Endodermal cell (in vitro differentiated cells): ENCODE results near the gene COX7A2. TPM values are rescaled to one million over a fixed set of nuclear protein-coding genes. Genes with fewer than 3 reads are reported as not detected.

Experiments
- DNase-seq: peaks from one replicate; pipeline ENCODE4 v3.0.0-alpha.2; 2017
- H3K27ac ChIP-seq: 2 replicates; pipeline ENCODE4 v1.5.1; 2013; ENCODE audit warnings: mild to moderate bottlenecking, low read depth, low read length, moderate library complexity
- H3K27me3 ChIP-seq: 2 replicates; pipeline ENCODE4 v1.6.1; 2013; ENCODE audit warnings: mild to moderate bottlenecking, low read length, moderate library complexity; ENCODE audit not compliant: insufficient read depth, control insufficient read depth, poor library complexity, severe bottlenecking
- H3K36me3 ChIP-seq: 2 replicates; pipeline ENCODE4 v1.7.0; 2013; ENCODE audit warnings: mild to moderate bottlenecking, low read length, moderate library complexity; ENCODE audit not compliant: control insufficient read depth, insufficient read depth
- H3K4me1 ChIP-seq: one replicate; pipeline ENCODE4 v1.7.0; 2013; ENCODE audit warnings: low read length; ENCODE audit not compliant: control insufficient read depth, insufficient read depth
- H3K4me3 ChIP-seq: 2 replicates; pipeline ENCODE4 v1.5.1; 2013; ENCODE audit warnings: mild to moderate bottlenecking, low read length, moderate library complexity
- H3K9ac ChIP-seq: 2 replicates; pipeline ENCODE4 v1.6.1; 2013; ENCODE audit warnings: mild to moderate bottlenecking, low read length, moderate library complexity; ENCODE audit not compliant: poor library complexity, severe bottlenecking; ENCODE audit errors: extremely low read depth
- H3K9me3 ChIP-seq: 2 replicates; pipeline ENCODE4 v1.6.1; 2013; ENCODE audit warnings: mild to moderate bottlenecking, low read length, moderate library complexity; ENCODE audit not compliant: control insufficient read depth
- H3K27ac Mint-ChIP-seq: 2 replicates; pipeline ENCODE4 v1.8.0; 2020; ENCODE audit warnings: mixed read lengths
- H3K27me3 Mint-ChIP-seq: 2 replicates; pipeline ENCODE4 v1.8.0; 2021; ENCODE audit warnings: mild to moderate bottlenecking, mixed read lengths; ENCODE audit not compliant: insufficient read depth
- H3K36me3 Mint-ChIP-seq: 2 replicates; pipeline ENCODE4 v1.8.0; 2020; ENCODE audit warnings: low read depth, mixed read lengths
- H3K4me1 Mint-ChIP-seq: 2 replicates; pipeline ENCODE4 v1.8.0; 2020; ENCODE audit warnings: mixed read lengths
- H3K4me3 Mint-ChIP-seq: 2 replicates; pipeline ENCODE4 v1.8.0; 2020; ENCODE audit warnings: mild to moderate bottlenecking, moderate library complexity, mixed read lengths
- H3K9me3 Mint-ChIP-seq: 2 replicates; pipeline ENCODE4 v1.8.0; 2020; ENCODE audit warnings: mild to moderate bottlenecking, mixed read lengths
- WGBS, 2 experiments: methylation state at CpG; one replicate each; pipeline versions ENCODE4 v1.1.5 to v1.1.7; 2013; ENCODE audit warnings: missing lambda C conversion rate in 2 of 2, mixed read lengths in 1 of 2; ENCODE audit not compliant: insufficient coverage in 1 of 2, insufficient read length in 1 of 2; 5-methylcytosine and 5-hydroxymethylcytosine counted together
- total RNA-seq, 2 donors: library from RNA; stranded (reverse); fragmentation: NEBNext Ultra II Directional in 1 of 2; extraction: Animal tissue kit (Norgen Biotek cat#: 25700) in 1 of 2; gene quantifications; 2 replicates in 1 of 2; 3 replicates in 1 of 2; pipeline ENCODE4 v1.2.1, GENCODE V29; 2021
- TF ChIP-seq, protein P1 (sequence below): fragments of 200-600 bp; sonication (generic); conservative IDR thresholded peaks from 2 replicates; pipeline ENCODE4 v1.5.0; 2021; ENCODE audit warnings: antibody characterized with exemption, mild to moderate bottlenecking

Gene COX7A2
- total RNA-seq, 2 donors from 2014 or later = 399 to 472 TPM

DNA sequence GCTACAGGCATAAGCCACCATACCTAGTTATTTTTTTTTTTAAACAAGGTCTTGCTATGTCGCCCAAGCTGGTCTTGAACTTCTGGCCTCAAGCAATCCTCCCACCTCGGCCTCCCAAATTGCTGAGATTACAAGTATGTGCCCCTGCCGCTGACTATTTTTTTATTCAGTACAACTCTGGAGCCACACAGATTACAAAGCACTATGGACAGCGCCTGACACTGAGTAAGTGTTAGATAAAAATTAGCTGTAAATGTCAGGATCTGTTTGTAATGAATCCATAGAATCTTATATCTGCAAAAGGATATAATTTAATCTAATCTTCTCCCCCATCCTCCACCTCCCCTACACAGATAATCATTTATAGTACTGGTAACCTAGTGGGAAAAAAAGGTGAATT, 22.5 kb downstream of the COX7A2 start:
- no peak for DNase-seq
- Histone ChIP-seq H3K9ac (no peak overlapping the region), H3K4me3 (no peak overlapping the region), H3K27ac (no peak overlapping the region), H3K9me3 (no peaks in the 10 kb centered on the region), H3K4me1 (no peaks in the 10 kb centered on the region), H3K36me3 (no peaks in the 10 kb centered on the region), H3K27me3 (no peaks in the 10 kb centered on the region)
- Mint-ChIP-seq H3K36me3 (no peaks in the 10 kb centered on the region), H3K9me3 (no peaks in the 10 kb centered on the region), H3K27me3 (no peaks in the 10 kb centered on the region), H3K4me1 (no peaks in the 10 kb centered on the region), H3K4me3 (no peak overlapping the region), H3K27ac (no peak overlapping the region)
- TF ChIP-seq, protein P1, sequence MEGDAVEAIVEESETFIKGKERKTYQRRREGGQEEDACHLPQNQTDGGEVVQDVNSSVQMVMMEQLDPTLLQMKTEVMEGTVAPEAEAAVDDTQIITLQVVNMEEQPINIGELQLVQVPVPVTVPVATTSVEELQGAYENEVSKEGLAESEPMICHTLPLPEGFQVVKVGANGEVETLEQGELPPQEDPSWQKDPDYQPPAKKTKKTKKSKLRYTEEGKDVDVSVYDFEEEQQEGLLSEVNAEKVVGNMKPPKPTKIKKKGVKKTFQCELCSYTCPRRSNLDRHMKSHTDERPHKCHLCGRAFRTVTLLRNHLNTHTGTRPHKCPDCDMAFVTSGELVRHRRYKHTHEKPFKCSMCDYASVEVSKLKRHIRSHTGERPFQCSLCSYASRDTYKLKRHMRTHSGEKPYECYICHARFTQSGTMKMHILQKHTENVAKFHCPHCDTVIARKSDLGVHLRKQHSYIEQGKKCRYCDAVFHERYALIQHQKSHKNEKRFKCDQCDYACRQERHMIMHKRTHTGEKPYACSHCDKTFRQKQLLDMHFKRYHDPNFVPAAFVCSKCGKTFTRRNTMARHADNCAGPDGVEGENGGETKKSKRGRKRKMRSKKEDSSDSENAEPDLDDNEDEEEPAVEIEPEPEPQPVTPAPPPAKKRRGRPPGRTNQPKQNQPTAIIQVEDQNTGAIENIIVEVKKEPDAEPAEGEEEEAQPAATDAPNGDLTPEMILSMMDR = no peak
- 88% methylated on average over 4 of the region's 4 CpGs; no CpG with 5 or more reads in 1 of the 2 experiments for WGBS, 2 experiments

DNA sequence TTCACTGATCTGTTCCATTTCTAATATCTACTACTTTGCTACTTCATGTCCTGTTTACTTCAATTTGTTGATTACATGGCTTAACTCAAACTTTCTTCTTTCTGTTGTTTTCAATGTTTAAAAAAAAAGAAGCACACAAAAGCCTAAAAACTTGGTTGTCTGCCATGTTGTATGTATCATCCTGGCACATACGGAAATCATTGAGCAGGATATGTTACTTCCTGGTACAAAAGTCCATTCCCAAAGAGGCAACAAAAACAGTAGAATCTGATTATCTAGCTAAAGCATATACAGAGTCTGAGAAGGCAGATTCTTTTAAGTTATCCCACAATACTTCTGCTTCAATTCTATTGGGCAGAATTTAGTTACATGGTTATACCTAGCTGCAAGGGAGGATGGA, 23.2 kb downstream of the COX7A2 start:
- Mint-ChIP-seq H3K4me1 (no peaks in the 10 kb centered on the region), H3K27ac (no peak overlapping the region), H3K36me3 (no peaks in the 10 kb centered on the region), H3K27me3 (no peaks in the 10 kb centered on the region), H3K9me3 (no peaks in the 10 kb centered on the region), H3K4me3 (no peak overlapping the region)
- no peak overlapping the region for H3K9ac ChIP-seq
- 94 to 100% methylated on average over 1 of the region's 1 CpG for WGBS, 2 experiments
- no peak for DNase-seq
- H3K36me3 ChIP-seq = no peaks in the 10 kb centered on the region
- no peak overlapping the region for H3K27ac ChIP-seq
- H3K4me3 ChIP-seq = no peak overlapping the region
- no peaks in the 10 kb centered on the region for H3K4me1 ChIP-seq
- H3K9me3 ChIP-seq = no peaks in the 10 kb centered on the region
- TF ChIP-seq, protein P1 = no peak
- H3K27me3 ChIP-seq = no peaks in the 10 kb centered on the region

DNA sequence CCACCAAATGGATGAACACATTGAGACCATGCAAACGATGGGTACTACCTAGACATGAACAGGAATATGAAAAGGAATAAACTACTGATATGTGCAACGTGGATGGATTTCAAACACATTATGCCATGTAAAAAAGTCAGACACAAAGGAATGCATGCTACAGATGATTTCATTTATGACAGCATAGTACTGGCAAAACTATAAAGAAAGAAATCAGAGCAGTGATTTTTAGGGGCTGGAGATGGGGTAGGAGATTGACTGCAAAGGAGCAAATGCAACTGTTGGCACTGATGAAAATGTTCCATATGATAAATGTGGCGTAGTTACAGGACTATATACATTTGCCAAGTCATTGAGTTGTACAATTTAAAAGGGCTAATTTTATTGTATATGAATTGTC, 24.3 kb downstream of the COX7A2 start:
- H3K4me1 ChIP-seq = no peaks in the 10 kb centered on the region
- no peak overlapping the region for H3K4me3 Mint-ChIP-seq
- H3K27me3 Mint-ChIP-seq = no peaks in the 10 kb centered on the region
- no peaks in the 10 kb centered on the region for H3K4me1 Mint-ChIP-seq
- H3K27me3 ChIP-seq = no peaks in the 10 kb centered on the region
- H3K9me3 ChIP-seq = no peaks in the 10 kb centered on the region
- no peaks in the 10 kb centered on the region for H3K36me3 ChIP-seq
- no peak overlapping the region for H3K27ac ChIP-seq
- no peak overlapping the region for H3K27ac Mint-ChIP-seq
- TF ChIP-seq, protein P1 = no peak
- no peak overlapping the region for H3K4me3 ChIP-seq
- no peak overlapping the region for H3K9ac ChIP-seq
- WGBS, 2 experiments = 80 to 82% methylated on average over 3 of the region's 3 CpGs
- no peak for DNase-seq
- H3K9me3 Mint-ChIP-seq = no peaks in the 10 kb centered on the region
- H3K36me3 Mint-ChIP-seq = no peaks in the 10 kb centered on the region
